ENCODE data around the gene FRG2.

Gene FRG2

GRCh38 chr4:190019023-190019858 lies 7.8 kb downstream of the FRG2 start:
- no peak for DNase-seq (ENCODE audit: insufficient read length, low spot score)
- no peak for FAIRE-seq
- TF ChIP-seq CTCF (IDR thresholded peaks at IDR 0.05; ENCODE audit: insufficient read depth, missing control alignments), result no peak

- TF ChIP-seq CTCF (IDR thresholded peaks at IDR 0.05; ENCODE audit: insufficient read depth, missing control alignments), result no peak
- no peak for DNase-seq (ENCODE audit: insufficient read length, low spot score)
- FAIRE-seq, result no peak
Measured at GRCh38 chr4:190018201-190018920, 8.7 kb downstream of the FRG2 start.

GRCh38 chr4:190017357-190018200 lies 9.5 kb downstream of the FRG2 start:
- no peak for TF ChIP-seq CTCF (IDR thresholded peaks at IDR 0.05; ENCODE audit: insufficient read depth, missing control alignments)
- DNase-seq (ENCODE audit: insufficient read length, low spot score) (no peak), FAIRE-seq (no peak)

GRCh38 chr4:190016369-190017289 lies 10.4 kb downstream of the FRG2 start:
- no peak for TF ChIP-seq CTCF (IDR thresholded peaks at IDR 0.05; ENCODE audit: insufficient read depth, missing control alignments)
- no peak for DNase-seq (ENCODE audit: insufficient read length, low spot score)
- FAIRE-seq, result no peak

GRCh38 chr4:190015538-190016368 lies 11.3 kb downstream of the FRG2 start:
- no peak for DNase-seq (ENCODE audit: insufficient read length, low spot score)
- TF ChIP-seq CTCF (IDR thresholded peaks at IDR 0.05; ENCODE audit: insufficient read depth, missing control alignments), result no peak
- FAIRE-seq, result no peak
